GM12875 (cell line): ENCODE measurements around the gene POLD1.

ENCODE experiments used
- H3K4me3 ChIP-seq: one replicate; pipeline ENCODE4 v1.5.1; 2011; ENCODE audit warnings: low read depth, low read length, control low read depth
- TF ChIP-seq, protein P1 (sequence below): IDR thresholded peaks from 2 replicates; pipeline ENCODE4 v1.5.1; 2011; ENCODE audit warnings: low read depth, mild to moderate bottlenecking, control low read depth, inconsistent platforms, low read length, moderate library complexity, borderline replicate concordance; ENCODE audit not compliant: insufficient read depth

The POLD1 gene

DNA sequence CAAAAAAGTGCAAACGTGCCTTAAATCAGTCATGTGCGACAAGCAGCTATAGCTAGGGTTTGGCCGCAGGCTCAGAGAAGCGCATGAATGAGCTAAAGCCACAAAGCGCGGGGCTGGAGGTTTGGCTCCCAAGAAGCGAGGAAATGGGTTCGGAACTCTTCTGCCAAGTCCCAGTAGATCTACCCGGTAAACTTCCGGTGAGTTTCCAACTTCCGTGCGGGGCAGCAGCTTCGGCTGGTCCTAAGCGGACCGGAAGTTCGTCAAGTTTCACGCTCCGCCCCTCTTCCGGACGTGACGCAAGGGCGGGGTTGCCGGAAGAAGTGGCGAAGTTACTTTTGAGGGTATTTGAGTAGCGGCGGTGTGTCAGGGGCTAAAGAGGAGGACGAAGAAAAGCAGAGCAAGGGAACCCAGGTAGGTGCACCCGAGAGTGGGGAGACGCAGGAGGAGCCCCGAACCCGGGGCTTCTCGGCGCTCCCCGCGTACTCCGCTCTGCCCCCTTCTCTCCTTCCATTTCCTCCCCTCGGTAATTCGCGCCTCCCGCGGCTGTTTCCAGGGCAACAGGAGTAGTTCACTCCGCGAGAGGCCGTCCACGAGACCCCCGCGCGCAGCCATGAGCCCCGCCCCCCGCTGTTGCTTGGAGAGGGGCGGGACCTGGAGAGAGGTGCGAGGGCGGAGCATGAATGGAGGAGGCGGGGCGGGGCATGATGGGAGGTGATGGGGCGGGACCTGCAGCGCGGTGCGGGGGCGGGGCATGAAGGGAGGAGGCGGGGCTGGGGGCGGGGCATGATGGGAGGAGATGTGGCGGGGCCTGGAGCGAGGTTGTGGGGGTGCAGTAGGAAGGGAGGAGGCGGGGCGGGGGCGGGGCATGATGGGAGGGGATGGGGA, 7.7 kb upstream of the POLD1 start, which contains the start of gene NR1H2:
NR1H2 (plus strand) TSS at position 292 of the 885 bp plus-strand sequence. CDS start 1,149 bp downstream, outside the sequence.
- TF ChIP-seq, protein P1, sequence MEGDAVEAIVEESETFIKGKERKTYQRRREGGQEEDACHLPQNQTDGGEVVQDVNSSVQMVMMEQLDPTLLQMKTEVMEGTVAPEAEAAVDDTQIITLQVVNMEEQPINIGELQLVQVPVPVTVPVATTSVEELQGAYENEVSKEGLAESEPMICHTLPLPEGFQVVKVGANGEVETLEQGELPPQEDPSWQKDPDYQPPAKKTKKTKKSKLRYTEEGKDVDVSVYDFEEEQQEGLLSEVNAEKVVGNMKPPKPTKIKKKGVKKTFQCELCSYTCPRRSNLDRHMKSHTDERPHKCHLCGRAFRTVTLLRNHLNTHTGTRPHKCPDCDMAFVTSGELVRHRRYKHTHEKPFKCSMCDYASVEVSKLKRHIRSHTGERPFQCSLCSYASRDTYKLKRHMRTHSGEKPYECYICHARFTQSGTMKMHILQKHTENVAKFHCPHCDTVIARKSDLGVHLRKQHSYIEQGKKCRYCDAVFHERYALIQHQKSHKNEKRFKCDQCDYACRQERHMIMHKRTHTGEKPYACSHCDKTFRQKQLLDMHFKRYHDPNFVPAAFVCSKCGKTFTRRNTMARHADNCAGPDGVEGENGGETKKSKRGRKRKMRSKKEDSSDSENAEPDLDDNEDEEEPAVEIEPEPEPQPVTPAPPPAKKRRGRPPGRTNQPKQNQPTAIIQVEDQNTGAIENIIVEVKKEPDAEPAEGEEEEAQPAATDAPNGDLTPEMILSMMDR, result no peak
- peak within 1 kb of the TSS; percentile 99 for H3K4me3 ChIP-seq

DNA sequence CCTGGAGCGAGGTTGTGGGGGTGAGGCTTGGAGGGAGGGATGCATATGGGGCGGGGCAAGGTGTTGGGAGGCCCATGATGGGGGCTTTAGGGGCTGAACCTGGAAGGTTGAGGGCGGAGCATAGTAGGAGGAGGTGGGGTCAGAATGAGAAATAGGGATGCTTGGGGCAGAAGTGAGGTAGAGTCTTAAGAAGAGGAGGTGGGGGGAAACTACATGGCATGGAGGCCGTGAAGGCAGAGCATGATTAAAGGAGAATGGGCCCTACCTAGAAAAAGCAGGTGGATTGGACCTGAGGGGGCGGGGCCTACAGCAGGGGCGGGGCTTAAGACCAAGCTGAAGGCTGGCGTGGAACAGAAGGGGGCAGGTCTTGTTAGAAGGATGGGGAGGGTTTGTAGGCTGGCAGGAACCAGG, 7.1 kb upstream of the POLD1 start:
- H3K4me3 ChIP-seq, result peak overlapping the region; percentile 16
- TF ChIP-seq, protein P1, result no peak

DNA sequence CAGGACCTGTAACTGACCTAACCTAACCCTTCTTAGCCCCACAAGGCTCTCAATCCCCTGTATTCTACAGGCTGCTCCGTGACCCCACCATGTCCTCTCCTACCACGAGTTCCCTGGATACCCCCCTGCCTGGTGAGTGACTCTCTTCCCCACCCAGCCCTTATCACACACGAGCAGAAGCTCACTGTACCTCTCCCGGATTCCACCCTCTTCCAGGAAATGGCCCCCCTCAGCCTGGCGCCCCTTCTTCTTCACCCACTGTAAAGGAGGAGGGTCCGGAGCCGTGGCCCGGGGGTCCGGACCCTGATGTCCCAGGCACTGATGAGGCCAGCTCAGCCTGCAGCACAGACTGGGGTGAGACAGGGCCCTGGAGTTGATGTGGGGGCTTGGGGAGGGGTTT, 6.6 kb upstream of the POLD1 start:
- TF ChIP-seq, protein P1, result no peak
- no peak overlapping the region for H3K4me3 ChIP-seq

DNA sequence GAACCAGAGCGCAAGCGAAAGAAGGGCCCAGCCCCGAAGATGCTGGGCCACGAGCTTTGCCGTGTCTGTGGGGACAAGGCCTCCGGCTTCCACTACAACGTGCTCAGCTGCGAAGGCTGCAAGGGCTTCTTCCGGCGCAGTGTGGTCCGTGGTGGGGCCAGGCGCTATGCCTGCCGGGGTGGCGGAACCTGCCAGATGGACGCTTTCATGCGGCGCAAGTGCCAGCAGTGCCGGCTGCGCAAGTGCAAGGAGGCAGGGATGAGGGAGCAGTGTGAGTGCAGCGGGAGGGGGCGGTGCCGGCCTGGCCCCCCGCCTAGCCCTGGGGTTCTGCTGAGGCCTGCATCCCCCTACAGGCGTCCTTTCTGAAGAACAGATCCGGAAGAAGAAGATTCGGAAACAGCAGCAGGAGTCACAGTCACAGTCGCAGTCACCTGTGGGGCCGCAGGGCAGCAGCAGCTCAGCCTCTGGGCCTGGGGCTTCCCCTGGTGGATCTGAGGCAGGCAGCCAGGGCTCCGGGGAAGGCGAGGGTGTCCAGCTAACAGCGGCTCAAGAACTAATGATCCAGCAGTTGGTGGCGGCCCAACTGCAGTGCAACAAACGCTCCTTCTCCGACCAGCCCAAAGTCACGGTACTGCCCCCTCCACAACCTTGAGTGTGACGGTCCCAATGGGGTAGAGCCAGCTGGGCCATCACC, 5.8 kb upstream of the POLD1 start:
- H3K4me3 ChIP-seq, result no peak overlapping the region
- TF ChIP-seq, protein P1, result no peak

DNA sequence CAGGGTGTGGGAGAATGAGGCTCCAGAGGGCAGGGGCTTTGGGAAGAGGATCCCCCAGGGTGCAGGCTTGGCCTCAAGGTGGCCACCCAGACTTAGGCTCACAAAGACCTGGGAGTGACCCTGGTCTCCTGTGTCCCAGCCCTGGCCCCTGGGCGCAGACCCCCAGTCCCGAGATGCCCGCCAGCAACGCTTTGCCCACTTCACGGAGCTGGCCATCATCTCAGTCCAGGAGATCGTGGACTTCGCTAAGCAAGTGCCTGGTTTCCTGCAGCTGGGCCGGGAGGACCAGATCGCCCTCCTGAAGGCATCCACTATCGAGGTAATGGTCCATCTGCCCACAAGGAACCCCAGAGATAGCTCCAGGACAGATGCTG, 5.3 kb upstream of the POLD1 start:
- no peak overlapping the region for H3K4me3 ChIP-seq
- TF ChIP-seq, protein P1, result no peak

DNA sequence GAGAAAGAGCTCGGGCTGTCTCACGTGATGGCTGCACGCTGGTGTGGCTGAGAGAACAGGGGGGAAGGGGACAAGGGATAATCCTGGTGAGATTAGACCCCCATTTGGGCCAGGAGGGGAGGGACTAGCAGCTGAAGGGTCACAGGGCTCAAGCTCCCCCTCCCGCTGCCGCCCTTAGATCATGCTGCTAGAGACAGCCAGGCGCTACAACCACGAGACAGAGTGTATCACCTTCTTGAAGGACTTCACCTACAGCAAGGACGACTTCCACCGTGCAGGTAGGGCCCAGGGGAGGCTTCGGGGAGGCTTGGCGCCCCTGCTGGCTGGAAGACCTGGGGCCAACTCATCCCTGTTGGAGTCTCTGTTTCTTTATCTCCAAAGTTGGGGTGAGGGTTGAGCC, 4.5 kb upstream of the POLD1 start:
- TF ChIP-seq, protein P1, result no peak
- no peak overlapping the region for H3K4me3 ChIP-seq

DNA sequence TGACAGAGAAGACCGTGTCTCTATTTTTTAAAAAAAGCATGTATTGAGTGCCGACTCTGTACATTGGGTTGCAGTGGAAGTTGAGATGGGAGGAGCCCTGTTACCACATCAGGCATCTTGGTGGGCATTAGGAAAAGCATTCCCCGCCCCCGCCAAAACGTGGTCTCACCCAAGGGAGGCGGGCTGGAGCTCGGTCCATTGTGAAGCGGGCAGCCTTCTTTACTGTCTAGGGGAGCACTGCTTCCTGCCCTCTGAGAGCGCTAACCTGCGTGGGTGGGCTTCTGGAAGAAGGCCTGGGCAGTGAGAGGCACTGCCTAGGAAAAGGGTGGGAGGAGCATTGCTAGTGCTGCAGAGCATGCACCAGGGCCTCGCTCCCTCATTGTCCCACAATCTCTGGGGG, 4.0 kb upstream of the POLD1 start:
- TF ChIP-seq, protein P1, result no peak
- H3K4me3 ChIP-seq, result no peak overlapping the region
